ENCODE data around the gene GET3. TPM values are rescaled to one million over a fixed set of nuclear protein-coding genes. Genes with fewer than 3 reads are reported as not detected.
A peak's percentile ranks its signal among the peaks of the same experiment; 100 is the strongest.

GET3 gene
- total and polyA plus RNA-seq, 2 of the 13 experiments (the other 11 are each of a cell fraction or from before 2014, with no cell fraction given) = 57.7 to 59.4 TPM

DNA sequence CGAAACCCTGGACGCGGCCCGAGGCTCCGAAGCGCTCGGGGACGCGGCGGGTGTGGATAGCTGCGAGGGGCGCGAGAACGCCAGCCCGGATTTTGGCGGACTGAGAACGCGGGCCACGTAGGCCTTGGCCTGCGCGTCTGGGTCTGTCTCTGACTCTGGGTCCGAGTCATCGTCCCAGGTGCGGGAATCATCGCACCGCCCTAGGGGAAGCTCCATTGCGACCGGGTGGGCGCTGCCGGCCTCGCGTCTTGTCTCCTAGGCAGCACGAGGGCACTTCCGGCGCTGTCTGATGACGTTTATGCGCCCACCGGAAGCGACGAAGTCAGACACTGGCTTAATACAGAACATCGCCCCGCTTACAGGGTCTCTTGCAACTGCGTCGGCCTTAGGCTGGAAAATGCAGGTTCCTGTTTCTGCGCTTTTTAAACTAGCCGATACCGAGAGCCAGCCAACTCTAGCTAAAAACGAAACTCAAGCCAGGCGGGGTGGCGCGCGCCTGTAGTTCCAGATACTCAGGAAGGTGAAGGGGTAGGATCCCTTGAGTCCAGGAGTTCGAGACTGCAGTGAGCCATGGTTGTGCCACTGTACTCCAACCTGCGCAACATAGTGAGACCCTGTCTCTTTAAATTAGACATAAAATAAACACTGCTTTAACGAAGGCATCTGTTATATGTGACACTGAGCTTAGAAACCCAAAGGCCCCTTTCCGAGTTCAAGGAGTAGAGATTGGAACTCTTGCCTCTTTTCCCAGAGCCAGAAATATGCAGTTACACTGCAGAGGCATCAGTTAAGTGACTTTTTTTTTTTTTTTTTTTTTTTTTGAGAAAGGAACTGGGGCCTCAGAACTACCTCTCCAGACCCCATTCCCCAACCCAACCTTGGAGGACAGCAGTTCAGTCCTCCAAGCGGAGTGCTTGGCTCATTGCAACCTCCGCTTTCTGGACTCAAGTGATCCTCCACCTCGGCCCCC lies 40.6 kb upstream of the GET3 start, which contains the start of gene FBXW9 (continued):
- TF ChIP-seq KLF15 (CRISPR knock-in tag; IDR thresholded peaks at IDR 0.05; ENCODE audit: borderline replicate concordance) (no peak), NFYB (CRISPR knock-in tag; IDR thresholded peaks at IDR 0.05) (no peak; the same call in 1 of the 2 replicates), ZNF619 (CRISPR knock-in tag; IDR thresholded peaks at IDR 0.05) (no peak), ZNF614 (CRISPR knock-in tag; IDR thresholded peaks at IDR 0.05; ENCODE audit: borderline replicate concordance) (0 out of 2 replicates have a peak, but pooled peaks have one; percentile 54), ZNF546 (CRISPR knock-in tag; conservative IDR thresholded peaks at IDR 0.05) (no peak), ARNT2 (CRISPR knock-in tag; IDR thresholded peaks at IDR 0.05; ENCODE audit: low read depth) (no peak), ZNF670 (CRISPR knock-in tag; IDR thresholded peaks at IDR 0.05; ENCODE audit: borderline replicate concordance) (no peak), NFKBIZ (CRISPR knock-in tag; IDR thresholded peaks at IDR 0.05) (0 out of 2 replicates have a peak, but pooled peaks have one; percentile 25), KDM3A (CRISPR knock-in tag; IDR thresholded peaks at IDR 0.05; ENCODE audit: low read depth) (no peak), ZNF816 (CRISPR knock-in tag; IDR thresholded peaks at IDR 0.05; ENCODE audit: borderline replicate concordance) (no peak), ATF7 (IDR thresholded peaks at IDR 0.05) (no peak), ATF7 (CRISPR knock-in tag; IDR thresholded peaks at IDR 0.05) (no peak), EEA1 (CRISPR knock-in tag; IDR thresholded peaks at IDR 0.05; ENCODE audit: borderline replicate concordance) (no peak), CC2D1A (CRISPR knock-in tag; IDR thresholded peaks at IDR 0.05) (no peak), ATAD3A (CRISPR knock-in tag; IDR thresholded peaks at IDR 0.05) (no peak), NFRKB (IDR thresholded peaks at IDR 0.05) (no peak)
- TF ChIP-seq, protein P1, sequence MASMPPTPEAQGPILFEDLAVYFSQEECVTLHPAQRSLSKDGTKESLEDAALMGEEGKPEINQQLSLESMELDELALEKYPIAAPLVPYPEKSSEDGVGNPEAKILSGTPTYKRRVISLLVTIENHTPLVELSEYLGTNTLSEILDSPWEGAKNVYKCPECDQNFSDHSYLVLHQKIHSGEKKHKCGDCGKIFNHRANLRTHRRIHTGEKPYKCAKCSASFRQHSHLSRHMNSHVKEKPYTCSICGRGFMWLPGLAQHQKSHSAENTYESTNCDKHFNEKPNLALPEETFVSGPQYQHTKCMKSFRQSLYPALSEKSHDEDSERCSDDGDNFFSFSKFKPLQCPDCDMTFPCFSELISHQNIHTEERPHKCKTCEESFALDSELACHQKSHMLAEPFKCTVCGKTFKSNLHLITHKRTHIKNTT (CRISPR knock-in tag; IDR thresholded peaks at IDR 0.05) = no peak
- TF ChIP-seq, protein P2, sequence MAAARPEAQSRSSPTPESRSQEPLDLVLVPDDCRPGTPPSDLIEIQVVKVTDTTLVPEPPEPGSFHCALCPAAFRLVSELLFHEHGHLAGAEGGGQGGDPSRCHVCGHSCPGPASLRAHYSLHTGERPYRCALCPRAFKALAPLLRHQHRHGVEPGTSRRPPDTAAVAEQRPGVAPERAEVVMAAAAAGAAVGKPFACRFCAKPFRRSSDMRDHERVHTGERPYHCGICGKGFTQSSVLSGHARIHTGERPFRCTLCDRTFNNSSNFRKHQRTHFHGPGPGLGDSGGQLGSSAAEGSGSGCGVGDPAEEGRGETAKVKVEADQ (CRISPR knock-in tag; IDR thresholded peaks at IDR 0.05; ENCODE audit: borderline replicate concordance) = peak; percentile 91
- TF ChIP-seq, protein P3, sequence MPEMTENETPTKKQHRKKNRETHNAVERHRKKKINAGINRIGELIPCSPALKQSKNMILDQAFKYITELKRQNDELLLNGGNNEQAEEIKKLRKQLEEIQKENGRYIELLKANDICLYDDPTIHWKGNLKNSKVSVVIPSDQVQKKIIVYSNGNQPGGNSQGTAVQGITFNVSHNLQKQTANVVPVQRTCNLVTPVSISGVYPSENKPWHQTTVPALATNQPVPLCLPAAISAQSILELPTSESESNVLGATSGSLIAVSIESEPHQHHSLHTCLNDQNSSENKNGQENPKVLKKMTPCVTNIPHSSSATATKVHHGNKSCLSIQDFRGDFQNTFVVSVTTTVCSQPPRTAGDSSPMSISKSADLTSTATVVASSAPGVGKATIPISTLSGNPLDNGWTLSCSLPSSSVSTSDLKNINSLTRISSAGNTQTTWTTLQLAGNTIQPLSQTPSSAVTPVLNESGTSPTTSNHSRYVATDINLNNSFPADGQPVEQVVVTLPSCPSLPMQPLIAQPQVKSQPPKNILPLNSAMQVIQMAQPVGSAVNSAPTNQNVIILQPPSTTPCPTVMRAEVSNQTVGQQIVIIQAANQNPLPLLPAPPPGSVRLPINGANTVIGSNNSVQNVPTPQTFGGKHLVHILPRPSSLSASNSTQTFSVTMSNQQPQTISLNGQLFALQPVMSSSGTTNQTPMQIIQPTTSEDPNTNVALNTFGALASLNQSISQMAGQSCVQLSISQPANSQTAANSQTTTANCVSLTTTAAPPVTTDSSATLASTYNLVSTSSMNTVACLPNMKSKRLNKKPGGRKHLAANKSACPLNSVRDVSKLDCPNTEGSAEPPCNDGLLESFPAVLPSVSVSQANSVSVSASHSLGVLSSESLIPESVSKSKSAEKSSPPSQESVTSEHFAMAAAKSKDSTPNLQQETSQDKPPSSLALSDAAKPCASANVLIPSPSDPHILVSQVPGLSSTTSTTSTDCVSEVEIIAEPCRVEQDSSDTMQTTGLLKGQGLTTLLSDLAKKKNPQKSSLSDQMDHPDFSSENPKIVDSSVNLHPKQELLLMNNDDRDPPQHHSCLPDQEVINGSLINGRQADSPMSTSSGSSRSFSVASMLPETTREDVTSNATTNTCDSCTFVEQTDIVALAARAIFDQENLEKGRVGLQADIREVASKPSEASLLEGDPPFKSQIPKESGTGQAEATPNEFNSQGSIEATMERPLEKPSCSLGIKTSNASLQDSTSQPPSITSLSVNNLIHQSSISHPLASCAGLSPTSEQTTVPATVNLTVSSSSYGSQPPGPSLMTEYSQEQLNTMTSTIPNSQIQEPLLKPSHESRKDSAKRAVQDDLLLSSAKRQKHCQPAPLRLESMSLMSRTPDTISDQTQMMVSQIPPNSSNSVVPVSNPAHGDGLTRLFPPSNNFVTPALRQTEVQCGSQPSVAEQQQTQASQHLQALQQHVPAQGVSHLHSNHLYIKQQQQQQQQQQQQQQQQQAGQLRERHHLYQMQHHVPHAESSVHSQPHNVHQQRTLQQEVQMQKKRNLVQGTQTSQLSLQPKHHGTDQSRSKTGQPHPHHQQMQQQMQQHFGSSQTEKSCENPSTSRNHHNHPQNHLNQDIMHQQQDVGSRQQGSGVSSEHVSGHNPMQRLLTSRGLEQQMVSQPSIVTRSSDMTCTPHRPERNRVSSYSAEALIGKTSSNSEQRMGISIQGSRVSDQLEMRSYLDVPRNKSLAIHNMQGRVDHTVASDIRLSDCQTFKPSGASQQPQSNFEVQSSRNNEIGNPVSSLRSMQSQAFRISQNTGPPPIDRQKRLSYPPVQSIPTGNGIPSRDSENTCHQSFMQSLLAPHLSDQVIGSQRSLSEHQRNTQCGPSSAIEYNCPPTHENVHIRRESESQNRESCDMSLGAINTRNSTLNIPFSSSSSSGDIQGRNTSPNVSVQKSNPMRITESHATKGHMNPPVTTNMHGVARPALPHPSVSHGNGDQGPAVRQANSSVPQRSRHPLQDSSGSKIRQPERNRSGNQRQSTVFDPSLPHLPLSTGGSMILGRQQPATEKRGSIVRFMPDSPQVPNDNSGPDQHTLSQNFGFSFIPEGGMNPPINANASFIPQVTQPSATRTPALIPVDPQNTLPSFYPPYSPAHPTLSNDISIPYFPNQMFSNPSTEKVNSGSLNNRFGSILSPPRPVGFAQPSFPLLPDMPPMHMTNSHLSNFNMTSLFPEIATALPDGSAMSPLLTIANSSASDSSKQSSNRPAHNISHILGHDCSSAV (CRISPR knock-in tag; IDR thresholded peaks at IDR 0.05; ENCODE audit: borderline replicate concordance) = no peak

All from HepG2 (cell line).